HG03571 (cell line): ENCODE results near the gene GRAMD1A.
"Not testable (repeated sequence)": the region's sequence is repeated elsewhere in the genome, so short reads cannot be mapped to it uniquely, and the experiment has no call there.

ENCODE experiments used
- ATAC-seq: cut with Tn5 transposase; IDR thresholded peaks from one replicate; pipeline ENCODE4 v1.9.1; 2021; ENCODE audit not compliant: unreplicated experiment

Gene GRAMD1A

DNA sequence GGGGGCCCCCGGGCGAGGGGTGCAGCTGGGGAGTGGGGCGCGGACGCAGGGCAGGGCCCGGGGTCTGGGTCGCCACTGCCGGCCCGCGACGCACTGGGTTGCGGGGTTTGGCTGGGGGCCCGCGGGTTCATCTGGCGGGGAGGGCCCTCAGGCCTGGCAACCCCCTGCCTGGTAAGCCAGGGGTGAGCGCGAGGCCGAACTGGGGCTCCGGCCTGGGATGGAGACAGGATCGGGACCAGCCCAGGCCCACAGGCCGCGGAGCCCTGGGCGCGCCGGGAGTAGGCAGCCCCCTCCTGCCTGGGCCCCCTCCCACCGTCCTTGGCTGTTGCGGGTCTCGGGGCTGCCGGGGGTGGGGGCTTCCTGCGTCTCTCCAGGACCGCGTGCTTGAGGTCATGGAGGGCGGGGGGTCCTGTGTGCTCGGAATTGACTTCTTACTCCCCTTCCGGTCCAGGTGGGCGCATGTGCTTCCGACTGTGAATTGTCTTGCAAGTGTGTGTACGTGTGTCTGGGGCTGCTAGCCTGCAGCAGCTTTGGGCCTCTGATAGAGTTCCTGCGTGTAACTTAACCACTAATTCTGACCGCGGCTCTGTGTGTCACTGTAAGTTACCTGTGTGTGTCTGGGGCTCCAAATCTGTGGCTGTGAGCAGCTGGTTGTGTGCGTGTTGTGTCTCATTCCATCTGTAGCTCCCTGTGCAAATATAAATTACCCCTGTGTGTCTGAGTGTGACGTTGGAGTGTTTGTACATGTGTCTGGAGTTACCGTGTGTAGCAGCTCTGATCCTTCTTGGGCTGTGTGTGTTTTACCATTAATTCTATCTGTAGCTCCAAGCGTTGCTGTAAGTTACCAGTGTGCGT lies 751 bp downstream of the GRAMD1A start:
- no peak for ATAC-seq

DNA sequence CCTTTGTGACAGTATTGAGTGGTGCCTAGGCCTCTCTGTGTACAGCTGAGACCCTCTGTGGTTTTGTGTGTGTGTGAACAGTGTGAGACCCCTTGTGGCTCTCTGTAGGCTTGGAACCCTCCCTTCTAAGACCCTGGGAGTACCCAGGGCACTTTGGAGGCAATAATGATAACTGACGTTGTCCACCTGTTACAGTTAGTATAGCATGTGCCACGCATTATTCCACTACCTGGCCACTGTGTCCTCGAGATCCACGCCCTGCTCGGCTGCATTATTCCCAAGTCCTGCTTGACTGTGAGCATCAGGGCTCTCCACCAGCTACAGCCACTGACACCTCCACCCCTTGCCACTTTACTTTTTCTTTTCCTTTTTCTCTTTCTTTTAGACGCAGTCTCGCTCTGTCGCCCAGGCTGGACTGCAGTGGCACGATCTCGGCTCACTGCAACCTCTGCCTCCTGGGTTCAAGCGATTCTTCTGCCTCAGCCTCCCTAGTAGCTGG lies 2.0 kb downstream of the GRAMD1A start:
- ATAC-seq: no peak

DNA sequence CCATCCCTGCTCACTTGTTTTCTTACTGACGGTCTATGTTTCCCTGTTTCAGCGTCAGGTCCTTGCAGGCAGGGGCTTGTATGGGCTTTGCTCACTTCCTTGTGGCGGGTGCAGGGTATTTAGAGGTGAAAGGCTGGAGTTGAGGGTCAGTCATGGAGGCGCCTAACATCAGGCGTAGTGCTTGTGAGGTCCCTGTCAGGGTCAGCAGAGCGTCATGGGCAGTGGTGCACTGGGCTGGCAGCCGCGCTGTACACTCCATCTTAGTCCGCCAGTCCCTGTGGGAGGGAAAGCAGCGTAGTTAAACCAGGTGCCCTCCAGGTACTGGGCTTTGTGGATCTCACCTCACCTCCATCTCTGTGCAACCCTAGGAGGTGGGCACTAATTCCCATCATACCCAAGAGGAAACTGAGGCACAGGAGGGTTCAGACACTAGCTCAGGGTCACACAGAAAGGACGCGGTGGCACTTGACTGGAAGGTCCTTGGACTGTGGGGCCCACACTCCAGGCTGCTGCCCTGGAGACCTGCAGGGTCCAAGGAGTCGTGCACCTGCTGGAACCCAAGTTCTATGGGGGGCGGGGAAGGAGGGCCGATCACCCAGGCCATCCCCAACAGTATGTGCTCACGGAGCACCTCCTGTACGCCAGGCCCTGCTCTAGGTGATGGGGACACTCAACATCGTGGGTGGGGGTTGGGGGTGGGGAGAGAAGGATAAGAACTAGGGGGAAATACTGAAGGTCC lies 4.6 kb downstream of the GRAMD1A start:
- no peak for ATAC-seq

DNA sequence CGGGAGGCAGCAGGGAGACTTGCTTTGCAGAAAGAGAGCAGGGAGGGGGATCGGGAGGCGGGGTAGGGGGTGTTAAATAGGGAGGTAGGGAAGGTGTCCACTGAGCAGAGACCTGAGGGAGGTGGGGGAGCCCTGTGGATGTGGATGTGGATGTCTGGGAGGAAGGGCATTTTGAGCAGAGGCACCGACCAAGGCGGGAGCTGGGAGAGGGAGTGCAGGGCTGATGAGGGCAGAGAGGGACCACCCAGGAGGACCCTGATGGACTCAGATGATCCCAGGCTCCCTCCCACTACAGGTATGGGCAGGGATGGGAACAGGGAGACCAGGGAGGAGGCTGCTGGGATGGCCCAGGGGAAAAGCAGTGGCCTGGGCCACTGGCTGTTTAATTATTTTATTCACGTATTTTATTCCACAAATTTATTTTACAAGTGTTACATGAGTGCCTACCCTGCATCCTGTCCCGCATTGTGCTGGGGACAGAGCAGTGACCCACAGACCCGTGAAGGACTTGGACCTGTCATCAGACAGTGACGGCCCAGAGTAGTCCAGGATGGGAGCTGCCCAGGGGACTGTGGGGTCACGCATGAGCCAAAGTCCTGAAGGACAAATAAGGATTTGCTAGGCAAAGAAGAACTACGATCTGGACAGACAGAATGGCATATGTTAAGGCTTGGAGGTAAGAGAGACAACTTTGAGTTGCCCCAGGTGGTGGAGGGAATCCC lies 5.3 kb downstream of the GRAMD1A start:
- ATAC-seq: no peak

DNA sequence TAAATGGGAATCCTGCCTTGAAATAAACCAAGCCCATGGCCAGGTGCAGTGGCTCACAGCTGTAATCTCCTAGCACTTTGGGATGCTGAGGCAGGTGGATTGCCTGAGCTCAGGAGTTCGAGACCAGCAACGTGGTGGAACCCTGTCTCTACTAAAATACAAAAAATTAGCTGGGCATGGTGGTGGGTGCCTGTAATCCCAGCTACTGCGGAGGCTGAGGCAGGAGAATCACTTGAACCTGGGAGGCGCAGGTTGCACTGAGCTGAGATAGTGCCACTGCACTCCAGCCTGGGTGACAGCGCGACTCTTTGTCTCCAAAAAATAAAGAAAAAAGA lies 5.9 kb downstream of the GRAMD1A start:
- ATAC-seq: not testable (repeated sequence)

DNA sequence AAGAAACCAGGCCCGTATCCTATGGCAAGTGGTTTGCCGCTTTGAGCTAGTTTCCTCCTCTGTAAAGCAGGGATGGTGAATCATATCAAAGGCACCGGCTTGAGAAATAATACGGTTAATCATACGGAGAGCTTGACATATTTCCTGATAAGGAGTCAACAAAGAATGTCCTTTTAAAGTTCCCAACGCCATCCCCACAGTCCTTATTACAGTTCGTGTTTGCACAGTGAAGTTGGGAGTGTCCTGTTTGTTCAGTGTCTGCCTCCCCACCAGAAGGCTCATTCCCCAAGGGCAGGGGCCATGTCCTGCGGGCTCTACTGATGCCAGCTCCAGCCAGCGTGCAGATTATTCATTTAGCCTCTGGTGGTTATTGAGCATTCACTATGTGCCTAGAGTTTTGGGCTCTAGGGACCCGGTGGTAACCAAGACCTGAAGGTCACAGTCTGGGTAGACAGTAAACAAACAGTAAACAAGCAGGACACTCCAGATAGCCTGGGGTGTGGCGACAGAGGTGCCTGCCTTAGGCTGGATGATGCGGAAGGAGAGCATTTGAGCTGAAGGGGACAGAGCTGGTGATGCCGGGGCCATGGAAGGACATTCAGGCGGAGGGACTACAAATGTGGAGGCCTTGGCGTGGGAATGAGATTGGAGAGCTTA lies 6.3 kb downstream of the GRAMD1A start:
- no peak for ATAC-seq

DNA sequence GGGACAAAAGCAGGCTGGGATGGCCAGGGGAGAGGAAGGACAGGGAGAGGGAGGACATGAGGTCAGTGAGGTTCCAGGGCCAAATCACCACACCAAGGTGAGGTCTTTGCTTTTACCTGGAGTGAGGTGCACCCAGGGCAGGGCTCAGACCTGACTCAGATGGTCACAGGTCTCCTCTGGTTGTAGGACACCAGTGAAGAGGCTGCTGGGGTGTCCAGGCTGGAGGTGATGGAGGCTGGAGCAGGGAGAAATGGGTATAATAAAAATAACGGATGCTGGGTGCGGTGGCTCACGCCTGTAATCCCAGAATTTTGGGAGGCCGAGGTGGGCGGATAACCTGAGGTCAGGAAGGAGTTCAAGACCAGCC lies 6.9 kb downstream of the GRAMD1A start:
- ATAC-seq: no peak

DNA sequence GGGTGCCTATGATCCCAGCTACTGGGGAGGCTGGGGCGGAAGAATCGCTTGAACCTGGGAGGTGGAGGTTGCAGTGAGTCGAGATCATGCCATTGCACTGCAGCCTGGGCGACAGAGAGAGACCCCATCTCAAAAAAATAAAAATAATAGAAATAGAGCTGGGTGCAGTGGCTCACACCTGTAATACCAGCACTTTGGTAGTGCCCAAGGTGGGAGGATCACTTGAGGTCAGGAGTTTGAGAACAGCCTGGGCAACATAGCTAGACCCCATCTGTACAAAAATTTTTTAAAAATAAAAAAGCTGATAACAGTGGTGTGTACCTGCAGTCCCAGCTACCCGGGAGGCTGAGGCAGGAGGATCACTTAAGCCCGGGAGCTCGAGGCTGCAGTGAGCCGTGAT lies 7.3 kb downstream of the GRAMD1A start:
- ATAC-seq: not testable (repeated sequence)

DNA sequence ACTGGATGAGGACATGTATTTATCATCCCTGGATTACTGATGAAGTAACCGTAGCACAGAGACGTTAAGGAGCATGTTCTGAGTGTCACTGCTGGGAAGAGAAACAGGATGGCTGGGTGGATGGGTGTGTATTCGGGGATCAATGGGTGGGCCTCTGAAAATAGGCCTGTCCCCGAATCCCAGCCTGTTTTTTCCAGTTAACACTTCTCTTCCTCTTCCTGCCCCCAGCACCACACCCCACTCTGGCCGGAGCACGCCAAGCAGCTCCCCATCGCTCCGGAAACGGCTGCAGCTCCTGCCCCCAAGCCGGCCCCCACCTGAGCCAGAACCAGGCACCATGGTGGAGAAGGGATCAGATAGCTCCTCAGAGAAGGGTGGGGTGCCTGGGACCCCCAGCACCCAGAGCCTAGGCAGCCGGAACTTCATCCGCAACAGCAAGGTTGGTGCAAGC lies 8.8 kb downstream of the GRAMD1A start:
- ATAC-seq: no peak

DNA sequence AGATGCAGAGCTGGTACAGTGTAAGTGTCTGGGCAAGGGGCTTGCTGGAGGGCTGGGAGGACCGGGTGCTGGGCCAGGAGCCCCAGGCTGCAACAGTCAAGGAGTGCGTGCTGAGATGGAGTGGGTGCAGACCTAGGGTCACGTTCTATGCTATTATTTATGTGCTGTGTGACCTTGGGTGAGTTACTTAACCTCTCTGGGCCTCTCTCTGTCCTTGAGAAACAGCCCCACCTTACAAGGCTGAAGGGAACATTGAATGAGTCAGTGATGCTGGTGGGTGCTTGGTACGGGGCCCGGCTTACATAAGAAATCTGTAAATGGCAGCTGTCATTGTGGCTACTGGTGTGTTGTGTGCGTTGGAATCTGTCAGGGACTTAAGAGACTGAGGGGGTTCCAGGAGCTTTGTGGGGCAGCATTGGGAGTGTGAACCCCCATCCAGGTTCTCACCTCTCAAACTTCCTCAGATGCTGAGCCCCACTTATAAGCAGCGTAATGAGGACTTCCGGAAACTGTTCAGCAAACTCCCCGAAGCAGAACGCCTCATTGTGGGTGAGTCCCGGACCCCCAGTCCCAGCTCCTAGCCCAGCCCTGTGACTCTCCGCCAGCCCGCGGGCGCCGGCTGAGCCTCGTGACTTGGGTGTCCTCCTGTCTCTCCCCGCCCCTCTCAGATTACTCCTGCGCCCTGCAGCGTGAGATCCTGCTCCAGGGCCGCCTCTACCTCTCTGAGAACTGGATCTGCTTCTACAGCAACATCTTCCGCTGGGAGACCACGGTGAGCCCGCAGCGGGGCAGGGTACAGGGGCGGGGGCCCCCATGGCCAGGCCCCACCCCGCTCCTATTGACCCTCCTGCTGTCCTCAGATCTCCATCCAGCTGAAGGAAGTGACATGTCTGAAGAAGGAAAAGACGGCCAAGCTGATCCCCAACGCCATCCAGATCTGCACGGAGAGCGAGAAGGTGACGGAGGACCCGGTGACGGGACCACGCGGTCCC lies 9.6 kb downstream of the GRAMD1A start:
- ATAC-seq: no peak

DNA sequence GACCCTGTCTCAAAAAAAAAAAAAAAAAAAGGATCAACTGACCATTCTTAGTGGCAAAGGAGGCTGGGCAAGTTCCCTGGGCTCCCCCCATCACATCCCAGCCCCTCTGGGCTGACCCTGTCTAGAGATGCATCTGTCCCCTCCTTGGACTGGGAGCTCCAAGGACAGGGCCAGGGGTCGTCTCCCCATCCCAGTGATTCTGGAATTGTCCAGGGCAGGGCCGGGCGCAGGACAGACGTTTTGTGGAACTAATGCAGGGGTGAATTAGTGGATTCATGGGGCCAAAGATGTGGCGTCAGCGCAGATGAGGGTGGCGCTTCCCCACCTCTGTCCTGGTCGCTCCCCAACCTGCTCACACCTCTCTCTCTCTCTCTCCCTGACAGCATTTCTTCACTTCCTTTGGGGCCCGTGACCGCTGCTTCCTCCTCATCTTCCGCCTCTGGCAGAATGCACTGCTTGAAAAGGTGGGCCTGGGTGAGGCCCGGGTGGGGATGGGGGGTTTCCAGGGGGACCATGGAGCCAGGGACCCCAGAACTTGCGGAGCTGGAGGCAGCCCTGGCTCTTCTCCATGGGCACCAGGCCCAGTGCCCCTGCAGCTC lies 11.1 kb downstream of the GRAMD1A start:
- no peak for ATAC-seq

DNA sequence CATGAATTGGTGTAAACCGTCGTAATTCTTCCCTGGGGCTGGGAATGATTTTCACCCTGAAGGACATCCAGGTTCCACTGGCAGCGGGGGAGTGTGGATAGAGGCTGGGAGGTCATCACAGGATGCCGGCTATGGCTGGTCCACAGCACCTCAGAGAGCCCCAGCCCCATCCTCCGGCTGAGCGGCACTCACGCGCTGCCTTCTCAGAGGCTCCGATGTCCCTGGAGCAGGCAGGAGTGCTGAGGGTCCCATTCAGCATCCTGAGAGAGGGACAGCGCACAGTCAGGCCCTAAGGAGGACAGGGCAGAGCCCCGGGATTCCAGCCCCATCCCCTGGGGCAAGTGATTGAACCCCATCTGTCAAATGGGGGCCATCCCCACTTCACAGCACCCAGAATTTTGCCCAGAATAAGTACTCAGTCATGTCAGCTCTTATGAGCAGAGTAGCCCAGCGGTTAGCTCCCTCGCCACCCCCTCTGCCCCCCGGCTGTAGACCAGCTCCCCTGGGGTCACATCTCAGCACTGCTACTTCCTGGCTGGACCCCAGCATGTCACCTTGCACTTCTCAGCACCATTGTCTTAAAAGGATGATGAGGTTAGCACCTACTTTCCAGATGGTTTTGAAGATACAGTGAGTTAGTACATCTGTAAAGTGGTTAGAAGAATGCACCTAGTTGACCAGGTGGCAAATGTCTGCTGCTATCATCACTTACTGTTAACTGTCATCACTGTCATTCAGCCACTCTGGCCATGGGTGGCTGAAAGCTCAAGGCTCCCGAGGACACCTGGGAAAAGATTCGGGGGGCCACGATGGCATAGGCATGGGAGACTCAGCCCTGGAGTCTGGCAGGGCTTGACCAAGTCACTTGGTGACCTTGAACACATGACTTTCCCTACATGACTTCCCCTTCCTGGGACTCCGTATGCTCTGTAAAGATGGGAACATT lies 11.9 kb downstream of the GRAMD1A start:
- no peak for ATAC-seq

DNA sequence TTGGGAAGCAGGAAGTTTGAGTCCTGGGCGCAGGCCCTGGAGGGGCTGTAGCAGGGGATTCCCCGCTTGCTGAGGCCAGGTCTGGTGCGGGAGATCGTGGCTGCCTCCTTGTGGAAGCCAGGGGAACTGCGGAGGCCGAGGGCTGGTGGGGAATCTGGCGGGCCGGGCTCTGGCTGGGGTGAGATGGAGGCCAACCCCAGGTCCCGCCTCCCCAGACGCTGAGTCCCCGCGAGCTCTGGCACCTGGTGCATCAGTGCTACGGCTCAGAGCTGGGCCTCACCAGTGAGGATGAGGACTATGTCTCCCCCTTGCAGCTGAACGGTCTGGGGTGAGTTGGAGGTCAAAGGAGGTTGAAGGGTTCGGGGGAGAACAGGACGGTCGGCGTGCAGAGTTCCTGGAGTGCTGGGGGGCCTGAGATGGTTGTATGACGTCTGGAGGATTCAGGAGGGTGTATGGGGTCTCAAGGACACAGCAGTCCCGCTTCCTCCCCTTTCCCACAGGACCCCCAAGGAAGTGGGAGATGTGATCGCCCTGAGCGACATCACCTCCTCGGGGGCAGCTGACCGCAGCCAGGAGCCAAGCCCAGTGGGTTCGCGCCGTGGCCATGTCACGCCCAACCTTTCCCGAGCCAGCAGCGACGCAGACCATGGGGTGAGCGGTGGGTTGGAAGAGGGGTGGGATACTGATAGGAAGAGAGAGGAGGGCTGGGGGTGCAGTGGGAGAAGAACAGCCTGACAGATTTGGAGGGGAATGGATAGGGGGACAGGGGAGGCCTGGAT lies 13.1 kb downstream of the GRAMD1A start:
- ATAC-seq: no peak

DNA sequence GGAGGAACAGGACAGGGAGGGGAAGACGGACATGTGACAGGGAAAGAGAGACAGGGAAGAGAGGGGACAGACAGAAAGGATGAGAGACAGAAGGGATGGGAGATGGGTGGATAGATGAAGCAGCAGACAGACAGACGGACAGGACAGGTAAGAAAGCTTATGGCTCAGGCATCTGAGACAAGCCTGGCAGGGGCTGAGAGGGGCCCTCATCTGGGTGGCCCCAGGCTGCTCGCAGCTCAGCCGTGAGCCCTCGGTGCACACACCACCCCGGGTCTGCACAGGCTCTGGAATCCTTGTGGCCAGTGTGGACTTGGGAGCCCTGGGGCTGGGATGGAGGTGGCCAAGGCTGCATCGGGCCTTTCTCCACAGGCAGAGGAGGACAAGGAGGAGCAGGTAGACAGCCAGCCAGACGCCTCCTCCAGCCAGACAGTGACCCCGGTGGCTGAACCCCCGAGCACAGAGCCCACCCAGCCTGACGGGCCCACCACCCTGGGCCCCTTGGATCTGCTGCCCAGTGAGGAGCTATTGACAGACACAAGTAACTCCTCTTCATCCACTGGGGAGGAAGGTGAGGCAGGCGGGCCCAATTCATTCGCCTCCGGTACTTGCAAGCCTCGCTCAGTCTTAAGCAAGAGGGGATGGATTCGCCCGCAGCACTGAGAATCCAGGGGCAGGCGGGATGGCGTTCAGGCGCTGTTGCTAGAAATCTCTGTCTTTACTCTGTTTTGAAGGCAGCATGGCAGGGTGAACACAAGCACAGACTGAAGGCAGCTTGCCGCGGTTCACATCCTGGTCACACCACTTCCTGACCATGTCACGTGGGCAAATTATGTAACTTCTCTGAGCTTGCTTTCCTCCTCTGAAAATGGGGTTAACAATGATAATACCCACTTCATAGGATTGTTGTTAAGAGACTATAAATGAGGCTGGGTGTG lies 14.0 kb downstream of the GRAMD1A start:
- no peak for ATAC-seq

DNA sequence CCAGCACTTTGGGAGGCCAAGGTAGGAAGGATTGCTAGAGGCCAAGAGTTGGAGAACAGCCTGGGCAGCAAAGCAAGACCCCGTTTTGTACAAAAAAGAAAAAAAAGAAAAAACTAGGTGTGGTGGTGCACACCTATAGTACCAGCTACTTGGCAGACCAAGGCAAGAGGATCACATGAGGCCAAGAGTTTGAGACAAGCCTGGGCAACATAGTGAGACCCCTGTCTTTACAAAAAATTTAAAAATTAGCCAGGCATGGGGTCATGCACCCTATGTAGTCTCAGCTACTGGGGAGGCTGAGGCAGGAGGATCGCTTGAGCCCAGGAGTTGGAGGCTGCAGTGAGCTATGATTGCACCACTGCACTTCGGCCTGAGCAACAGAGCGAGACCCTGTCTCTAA lies 14.7 kb downstream of the GRAMD1A start:
- ATAC-seq: not testable (repeated sequence)

DNA sequence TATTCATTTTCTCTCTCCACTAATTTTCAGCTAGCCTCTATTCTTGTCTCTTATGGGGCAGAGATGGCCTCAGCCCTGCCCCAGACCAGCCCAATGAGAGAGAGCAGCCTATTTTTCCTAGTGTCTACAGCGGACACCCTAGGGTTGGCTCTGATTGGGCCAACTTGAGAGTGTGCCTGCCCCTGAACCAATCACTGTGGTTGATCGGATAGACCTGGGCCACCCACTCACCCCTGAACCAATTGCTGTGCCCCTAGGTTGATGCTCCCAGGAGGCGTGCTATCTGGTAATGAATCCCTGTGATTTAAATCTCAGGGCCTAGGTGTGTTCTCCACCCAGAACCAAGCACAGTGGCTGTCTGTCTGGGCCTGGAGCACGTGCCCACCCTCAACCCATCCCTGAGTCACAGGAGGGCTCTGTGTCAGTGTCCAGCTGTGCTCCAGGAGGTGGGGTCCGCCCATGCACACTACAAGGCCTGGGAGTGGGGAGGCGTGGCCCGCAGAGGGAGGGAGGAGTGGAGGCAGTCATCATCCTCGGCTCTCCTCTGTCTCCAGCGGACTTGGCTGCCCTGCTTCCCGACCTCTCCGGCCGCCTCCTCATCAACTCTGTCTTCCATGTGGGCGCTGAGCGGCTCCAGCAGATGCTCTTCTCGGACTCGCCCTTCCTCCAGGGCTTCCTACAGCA lies 15.3 kb downstream of the GRAMD1A start:
- ATAC-seq: no peak
